NCI-H2171 treated with DMSO at 0.1 percent for 48 hours (cell line): ENCODE results near the gene ABHD17A.

Experiments
- DNase-seq: peaks from one replicate; lab custom pipeline; 2025; lab: John Stamatoyannopoulos, UW

ABHD17A gene

DNA sequence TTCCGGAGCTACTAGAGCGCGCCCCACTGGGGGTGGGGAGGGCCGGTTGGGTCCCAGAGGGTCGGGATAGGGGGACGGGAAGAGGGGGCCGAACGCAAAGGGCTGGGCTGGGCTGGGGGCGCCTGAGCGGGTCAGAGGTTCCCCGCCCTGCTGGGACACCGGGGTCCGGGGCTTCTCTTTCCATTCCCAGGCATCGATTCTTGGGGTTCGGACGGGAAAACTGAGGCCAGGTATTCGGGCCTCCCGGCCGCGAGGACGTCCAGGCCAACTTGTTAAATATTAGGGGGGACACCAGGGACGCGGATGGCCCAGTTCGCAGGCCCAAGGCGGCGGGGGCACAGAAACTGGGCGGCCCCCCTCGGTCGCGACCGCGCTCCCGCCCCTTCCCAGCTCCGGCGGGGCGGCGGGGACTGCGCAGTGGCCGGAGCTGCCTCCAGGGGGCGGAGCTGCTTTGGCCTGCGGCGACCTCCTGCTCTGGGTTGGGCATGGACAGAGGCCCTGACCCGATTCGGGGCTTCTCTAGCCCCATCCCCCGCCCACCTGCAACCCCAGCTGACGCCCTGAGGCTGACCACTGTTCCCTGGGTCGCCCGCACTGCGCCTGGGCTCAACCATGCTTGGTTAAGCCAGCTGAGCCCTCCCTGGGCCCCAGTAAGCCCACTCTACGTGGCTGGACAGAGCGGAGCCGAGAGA lies 20.7 kb downstream of the ABHD17A start:
- peak; percentile 42 for DNase-seq

DNA sequence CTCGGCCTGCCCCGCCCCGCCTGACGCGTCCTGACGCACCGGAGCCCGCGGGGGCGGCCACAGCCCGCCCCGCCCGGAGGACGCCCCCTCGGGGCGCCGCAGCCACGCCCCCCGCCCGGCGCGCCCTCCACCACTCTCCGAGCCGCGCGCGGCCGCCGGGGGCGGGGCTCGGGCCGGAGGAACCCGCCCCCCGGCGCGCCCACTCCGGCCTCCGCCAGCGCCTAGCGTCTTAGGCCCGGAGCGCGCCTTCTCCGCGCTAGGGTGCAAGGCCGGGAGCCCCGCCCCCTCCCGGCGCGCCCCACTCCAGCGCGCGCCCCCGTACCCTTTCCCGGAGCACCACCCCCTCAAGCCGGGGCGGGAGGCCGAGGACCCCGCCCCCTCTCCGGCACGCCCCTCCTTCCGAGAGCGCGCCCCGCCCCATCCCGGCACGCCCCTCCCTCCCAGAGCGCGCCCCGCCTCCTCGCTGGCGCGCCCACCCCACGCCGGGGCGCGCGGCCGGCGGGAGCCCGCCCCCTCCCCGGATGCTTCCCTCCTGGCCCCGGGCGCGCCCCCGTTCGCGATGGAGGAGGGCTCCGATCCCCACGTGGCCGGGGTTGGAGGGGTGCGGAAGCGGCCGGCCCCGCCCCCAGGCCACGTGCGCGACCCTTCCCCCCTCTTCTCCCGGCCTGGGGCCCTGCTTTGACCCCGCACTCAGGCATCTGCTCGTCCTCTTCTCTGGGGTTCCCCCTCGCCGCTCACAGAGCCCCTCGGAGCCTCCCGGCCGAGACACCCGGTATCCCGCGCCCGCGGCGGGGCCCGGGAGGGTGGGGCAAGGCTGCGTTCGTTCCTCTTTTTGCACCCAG lies 21.4 kb downstream of the ABHD17A start:
- peak; percentile 93 for DNase-seq

DNA sequence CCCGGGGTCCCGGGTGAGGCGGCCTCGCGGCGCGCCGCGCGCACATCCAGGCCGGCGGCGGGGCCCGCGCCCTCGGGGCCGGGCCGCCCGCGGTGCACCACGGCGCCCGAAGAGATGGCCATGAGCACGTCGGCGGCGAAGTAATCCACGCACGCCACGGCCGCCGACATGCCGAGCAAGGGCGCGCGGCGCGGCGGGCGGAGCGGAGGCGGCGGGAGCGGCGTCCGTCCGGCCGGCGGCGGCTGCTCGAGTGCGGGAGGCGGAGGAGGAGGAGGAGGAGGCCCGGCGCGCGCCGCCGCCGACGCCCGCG lies 22.0 kb downstream of the ABHD17A start, which contains the start of gene KLF16:
Gene KLF16, minus strand, starts transcription at position 252 of the 310 bp plus-strand sequence. Its CDS starts 82 bp downstream, at position 170.
- no peak for DNase-seq

DNA sequence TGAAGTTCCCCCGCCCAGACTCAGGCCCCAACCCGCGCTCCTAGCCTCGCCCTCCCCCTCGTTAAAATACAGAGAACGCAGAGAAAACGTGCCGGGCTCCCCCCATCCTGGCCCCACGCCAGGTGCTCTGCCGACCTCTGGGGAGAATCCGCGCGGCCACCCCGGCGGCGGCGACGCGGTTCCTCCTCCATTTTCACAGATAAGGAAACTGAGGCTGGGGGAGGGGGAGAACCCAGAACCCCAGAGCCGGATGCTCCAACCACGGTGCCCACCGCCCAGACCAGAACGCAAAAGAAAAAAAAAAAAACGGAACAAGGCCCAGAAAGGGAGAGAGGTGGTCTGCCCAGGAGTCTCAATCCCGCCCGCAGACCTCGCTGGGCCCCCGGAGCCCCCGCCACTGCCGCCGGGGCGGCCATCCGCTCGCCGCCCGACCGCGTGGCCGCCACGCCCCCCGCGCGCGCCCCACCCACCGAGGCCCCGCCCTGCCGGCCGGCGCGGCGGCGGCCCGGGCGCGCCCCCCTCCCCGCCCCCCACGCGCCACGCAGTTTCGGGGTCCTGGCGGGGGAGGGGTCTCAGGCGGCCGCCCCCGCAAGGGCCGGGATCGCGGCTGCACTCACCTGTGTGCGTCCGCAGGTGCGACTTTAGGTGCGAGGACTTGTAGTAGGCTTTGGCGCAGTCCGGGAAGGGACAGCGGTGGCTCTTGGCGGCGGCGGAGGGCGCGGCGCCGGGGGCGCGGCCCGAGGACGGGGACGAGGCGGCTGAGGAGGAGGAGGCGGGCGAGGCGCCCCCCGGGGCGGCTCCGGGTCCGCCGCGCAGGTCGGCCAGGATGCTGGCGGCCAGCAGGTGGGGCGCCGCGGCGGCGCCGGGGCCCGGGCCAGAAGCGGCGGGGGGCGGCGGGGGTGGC lies 22.6 kb downstream of the ABHD17A start:
- peak; percentile 44 for DNase-seq

DNA sequence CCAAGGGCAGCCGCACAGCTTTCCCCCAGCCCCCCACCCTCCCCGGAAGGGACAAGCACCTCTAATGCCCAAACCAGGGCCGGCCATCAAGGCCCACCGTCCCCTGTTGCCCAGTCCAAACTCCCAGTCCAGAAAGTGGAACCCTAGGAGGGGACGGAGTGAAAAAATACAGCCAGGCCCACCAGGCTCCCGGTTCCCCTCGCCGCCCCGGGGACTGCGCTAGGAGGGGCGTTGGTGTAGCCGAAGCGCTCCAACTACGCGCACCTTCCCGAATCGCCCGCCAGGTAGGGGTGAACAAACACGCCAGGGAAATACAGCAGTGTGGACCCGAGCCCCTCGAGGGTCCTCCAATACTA lies 23.2 kb downstream of the ABHD17A start:
- no peak for DNase-seq

DNA sequence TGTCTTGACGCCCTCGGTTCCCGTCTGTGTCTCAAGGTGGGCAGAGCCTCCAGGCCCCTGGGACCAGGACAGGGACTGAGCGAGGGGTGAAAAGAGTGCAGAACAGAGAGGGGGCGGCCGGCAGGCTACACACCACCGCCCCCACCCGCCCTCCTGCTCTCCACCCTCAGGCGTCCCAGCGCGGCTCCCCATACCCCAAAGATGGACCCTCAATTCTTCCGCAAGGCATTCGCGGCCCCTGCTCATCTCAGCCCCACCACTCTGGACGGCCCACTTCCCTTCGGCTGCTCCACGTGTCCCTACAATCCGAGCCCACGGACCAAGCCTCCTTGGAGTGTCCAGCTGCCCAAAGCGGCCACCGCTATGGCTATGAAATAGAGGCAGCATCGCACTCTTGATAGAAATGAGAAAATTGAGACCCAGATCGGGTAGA lies 23.7 kb downstream of the ABHD17A start:
- no peak for DNase-seq

DNA sequence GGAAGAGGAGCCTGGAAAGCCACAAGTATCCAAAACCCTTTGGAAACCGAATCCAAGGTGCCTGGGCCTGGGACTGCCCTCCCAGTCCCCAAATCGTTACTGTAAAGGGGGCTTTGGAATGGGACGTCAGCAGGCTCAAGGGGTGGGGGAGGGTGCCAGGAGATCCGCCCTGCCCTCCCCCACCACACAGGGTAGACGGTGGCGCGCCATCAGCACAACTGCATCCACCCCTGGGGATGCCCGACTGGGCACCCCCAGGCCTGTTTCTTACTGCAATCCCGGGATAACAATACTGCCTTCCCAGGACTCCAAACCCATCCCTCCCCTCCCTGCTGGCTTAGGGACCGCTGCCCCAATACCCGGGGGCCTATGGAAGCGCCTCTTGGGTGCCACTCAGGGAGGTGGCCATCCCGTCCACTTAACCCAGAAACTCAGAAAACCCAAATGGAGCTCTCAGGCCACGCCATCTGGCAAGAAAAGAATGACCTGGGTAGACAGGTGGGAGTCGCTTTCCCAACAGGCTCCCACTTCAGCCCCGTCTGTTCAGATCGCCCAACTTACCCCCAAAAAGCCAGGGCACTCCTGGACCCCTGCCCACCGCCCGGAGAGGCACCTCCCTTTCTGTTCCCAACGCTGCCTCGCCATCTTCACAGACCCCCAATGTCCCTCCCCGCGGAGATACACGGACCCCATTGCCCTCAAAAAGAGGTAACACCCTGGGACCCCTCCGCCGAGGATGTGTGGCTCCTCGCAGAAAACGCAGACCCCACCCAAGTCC lies 24.3 kb downstream of the ABHD17A start:
- no peak for DNase-seq

DNA sequence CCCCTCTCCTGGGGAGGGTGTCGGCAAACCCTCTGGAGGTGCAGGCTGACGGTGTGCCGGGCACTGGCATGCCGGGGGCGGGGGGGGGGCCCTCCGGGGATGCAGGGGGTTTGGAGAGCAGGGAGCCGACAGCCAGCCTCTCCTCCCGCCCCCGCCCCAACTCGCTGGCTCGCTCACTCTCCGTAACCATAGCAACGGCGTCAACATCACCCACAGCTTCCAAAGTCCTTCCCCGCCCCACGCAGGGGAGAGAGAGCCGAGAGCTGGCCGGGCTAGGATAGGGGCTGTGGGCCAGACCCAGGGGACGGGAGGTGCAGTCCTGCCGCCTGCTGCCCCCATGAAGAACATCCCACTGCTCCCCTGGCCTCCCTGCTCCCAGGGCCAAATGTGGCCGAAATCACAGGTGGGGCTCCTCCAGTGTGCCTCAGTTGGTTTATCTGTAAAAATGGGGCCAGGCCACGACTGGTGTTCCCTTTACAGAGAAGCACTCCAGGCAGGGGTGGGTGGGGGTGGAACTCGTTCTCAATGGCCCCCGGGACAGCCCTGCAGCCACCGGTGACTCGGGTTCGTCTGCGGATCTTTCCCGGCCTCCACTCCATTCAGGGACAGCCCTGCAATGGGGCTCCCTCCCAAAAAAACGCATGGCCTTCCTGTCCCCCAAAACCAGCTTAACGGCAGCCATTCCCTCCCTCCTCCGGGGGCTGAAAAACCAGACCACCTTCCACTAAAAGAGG lies 25.1 kb downstream of the ABHD17A start:
- peak; percentile 37 for DNase-seq

DNA sequence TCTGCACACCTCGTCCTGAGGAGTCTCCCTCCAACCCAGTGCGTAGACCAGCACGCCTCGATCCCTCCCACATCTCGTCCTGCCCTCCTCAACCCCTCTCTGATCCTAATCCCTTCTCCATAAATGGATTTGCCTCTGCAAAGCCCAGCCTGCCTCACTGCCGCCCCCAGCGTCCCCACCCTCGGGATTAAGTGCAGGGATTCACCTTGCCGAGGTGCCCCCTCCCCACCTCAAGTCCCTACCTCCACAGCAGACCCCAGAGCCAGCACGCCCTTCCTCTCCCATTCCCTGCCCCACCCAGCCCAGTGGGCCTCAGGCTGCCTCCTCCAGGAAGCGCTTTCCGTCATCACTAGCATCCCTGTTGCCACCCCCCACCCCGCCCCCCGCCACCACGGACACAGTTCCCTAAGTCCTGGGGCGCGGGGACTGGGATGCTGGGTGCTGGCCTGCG lies 25.9 kb downstream of the ABHD17A start:
- no peak for DNase-seq

DNA sequence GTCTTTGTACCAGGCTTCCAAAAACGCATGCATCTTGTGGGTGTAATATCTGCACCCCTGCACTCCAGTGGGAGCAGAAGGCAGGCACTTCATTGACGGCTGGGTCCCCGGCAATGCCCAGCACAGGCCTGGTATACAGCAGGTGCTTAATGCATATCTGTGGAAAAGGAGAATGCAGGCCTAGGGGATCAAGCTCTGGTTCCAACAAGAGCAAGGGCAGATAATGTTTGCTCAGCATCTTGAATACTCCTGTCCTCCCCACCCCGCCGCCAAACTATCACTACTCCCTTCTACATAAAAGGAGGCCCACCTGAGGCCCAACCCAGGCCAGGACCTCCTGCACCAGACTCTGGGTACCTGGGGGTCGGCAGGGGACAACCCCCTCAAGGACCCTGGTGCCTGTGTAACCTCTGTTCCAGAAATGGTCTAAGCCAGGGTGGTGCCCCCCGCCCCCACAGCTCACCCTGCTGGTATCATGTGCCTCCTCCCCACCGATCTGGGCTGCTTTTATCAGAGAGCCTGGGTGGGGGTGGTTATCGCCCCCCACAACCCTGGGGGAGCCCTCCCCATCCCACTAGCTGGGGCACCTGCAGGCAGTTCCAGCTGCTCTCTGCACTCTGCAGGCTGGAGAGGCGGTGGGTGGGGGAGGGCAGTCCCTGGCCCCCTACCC lies 26.7 kb downstream of the ABHD17A start:
- no peak for DNase-seq

DNA sequence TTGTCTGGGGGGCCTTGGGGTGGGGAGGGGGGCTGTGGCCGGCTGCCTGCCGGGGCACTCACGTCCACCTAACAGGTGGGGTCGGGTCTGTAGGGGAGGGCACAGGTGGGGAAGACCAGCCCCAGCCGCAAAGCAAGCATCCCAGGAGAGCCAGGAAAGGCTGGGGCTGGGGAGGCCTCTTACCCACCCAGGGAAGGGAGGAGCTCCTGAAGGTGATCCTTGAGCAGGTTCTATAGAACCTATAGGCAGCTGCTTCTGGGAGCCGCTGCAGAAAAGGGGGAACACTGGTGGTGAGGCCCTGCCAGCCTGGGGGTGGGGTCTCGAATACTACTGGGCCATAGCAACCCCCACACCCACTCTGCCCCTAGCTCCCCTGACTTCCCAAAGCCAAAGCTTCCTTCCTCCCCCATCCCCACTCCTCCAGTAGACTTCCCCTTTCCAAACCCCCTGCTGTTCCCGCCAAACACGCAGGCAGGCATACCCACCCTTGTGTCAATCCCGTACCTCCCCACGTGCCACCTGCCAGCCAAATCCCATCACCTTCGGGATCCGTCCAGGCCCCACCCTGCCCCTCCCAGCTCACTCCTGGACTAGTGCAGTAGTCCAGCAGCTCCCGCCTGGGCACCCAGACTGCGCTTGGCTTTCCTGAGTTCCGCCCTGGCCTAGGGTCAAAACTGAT lies 27.5 kb downstream of the ABHD17A start:
- peak; percentile 65 for DNase-seq

DNA sequence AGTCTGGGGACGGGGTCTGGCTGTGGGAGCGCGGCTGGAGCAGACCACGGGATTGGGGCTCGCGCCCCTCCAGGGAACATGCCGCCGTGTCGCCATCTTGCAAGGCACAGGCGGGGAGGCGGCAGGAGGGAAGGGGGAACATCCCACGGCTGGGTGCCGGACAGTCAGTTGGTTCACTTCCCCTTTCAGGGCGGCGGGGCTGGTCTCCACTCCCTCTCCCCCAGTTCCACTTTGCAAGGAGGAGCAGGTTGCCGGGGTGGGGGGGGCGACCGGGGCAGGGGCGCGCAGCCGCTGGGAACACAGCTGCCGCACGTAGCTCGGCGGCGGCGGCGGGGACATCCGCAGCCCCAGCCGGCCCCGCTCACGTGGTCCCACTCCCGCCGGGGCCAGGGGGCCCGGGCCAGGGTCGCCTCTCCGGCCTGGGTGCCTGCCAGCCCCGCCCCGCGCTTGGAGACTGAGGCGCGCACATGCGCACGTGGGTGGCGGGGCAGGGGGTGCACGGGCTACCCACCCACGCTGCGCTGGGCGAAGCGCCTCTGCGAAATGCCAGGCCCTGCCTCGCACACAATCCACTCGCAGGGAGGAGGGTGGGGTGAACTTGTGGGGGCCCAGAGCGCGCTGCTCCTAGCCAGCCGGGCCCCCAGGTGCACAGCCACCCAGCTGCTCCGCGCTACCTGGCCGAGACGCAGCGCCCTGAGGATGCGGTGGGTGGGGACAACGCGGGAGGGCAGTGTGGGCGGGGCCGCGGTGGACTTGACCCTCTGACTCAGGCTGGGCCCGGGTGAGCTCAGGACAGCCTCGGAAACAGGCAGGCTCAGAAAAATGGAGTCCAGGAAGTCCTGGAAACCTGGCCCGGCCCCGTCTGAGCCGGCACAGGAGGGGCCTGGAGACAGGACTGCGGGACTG lies 28.3 kb downstream of the ABHD17A start:
- peak; percentile 74 for DNase-seq

DNA sequence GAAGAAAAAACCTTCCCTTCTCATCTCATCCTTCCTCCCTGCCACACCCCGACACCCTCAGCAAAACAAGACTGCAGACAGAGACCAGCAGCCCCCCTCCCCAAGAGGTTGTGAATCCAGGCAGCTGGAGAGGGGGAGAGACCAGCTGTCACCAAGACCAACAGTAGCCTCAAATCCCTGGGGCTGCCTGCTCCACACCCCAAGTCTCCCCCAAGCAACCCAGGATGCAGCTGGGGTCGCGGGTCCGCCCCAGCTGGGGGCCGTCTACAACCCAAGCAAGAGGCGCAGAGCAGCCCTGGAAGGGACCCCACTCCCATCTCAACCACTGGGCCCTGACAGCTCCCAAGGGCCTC lies 29.0 kb downstream of the ABHD17A start:
- peak; percentile 87 for DNase-seq

DNA sequence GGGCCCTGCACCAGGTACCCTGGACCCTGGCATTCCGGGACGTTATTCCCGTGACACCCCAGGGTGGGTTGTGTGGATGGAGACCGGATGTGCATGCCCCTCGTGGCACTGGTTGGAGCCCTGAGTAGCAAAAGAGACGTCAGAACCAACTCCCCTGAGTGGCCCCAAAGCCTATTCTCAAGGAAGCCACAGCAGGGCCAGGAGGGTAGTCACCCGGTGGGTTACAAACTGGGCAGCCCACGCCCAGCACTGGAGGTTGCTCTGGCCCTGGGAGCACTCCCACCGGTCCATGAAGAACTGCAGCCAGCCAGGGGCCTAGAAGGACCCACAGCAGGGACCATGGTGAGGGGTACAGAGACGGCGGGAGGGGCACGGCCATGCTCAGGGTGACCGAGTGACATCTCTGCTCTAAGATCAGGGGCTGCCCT lies 29.5 kb downstream of the ABHD17A start:
- peak; percentile 71 for DNase-seq

DNA sequence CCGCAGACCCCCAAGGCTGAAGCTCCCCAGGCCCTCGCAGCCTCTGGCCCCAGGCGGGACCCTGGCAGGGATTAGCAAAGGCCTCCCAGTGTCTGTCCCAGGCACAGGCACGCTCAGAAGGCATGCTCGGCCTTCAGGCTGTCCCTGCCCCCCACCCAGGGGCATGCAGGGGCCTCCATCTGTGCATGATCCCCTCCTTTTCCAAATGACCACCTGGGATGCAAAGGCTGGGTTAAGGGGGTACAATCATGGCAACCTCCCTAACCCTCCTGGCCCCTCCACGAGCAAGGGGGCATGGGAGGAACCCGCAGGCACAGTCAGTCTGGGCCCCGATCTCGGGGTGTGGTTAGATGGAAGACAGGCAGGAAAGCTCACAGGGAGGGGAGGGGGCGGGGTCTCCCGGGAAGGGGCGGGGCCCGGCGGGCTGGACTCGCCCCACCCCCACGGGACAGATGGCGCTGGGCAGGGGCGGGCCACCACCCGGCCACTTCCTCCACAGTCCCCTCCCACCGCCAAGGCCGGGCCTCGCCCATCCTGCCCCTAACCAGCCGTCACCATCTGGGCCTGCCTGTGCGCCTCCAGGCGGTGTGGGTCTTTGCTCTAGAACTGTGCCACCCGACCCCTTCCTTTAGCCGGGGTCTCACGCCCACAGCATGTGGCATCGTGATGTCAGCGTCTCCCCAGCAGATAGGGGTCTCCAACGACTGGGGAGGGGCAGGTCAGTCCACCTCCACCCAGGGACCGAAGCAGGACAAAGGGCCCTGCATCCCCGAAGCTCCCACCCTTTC lies 30.1 kb downstream of the ABHD17A start:
- peak; percentile 92 for DNase-seq

DNA sequence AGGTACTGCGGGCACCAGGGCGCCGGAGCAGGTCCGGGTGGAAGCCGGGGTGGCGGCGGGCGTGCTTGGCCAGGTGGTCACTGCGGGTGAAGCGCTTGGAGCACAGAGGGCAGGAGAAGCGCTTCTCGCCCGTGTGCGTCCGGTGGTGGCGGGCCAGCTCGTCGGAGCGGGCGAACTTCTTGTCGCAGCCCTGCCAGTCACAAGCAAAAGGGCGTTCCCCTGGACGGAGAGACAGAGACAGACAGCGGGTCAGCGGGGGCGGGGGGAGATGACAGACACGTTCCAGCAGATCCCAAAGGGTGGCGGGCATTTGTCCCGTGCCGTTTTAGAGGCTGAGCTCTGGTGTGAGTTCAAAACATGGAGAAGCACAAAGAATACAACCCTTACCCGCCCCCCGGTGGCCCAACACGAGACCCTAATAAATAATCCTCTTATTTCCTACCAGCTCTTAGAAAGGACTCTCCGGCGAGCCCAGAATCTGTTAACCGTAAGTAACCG lies 30.7 kb downstream of the ABHD17A start:
- no peak for DNase-seq

DNA sequence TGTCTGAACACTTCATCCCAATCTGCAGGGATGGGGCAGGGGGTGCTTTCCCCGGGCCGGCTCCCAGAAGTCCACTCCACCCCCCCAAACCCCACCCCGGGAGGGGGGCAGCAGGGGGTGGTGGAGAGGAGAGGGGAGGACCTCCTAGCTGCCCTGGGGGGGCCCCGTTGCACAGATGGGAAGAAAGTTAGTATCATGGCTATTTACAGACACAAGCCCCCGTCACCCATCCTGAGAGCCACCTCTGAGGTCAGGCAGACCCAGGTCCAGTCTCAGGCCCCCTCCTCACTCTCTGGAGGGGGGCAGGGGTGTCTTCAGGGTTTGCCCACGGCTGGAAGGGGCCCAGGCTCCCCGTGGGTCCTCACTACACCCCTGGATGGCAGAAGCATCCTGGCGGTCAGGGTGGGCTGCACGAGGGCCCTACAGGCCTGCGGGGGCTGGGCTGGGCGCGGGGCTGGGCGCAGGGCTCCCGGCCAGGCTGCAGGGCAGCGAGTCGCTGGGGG lies 31.2 kb downstream of the ABHD17A start:
- DNase-seq, result no peak
